ENCODE results near the gene PCAT7.
"Not testable (repeated sequence)": the region's sequence is repeated elsewhere in the genome, so short reads cannot be mapped to it uniquely, and the experiment has no call there.

Gene PCAT7

GRCh38 chr9:94564279-94564678 lies 9.4 kb downstream of the PCAT7 start:
- DNase-seq, result not testable (repeated sequence)

DNA sequence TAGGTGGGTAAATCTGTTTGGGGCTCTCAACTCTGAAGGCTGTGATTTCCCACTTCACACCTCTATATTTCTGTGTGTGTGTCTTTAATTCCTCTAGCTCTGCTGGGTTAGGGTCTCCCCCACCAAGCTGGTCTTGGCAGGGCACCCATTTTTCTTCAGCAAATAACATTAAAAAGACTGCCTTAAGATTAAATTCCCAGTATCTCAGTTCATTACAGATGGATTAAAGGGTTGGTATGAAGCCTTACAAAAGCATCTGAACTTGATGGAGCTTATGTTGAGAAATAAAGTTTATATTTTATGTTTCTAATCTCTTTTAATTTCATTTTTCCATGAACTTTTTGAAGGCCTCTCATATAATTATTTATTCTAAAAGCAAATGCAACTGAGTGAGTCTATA lies 11.7 kb downstream of the PCAT7 start:
- no peak for DNase-seq

DNA sequence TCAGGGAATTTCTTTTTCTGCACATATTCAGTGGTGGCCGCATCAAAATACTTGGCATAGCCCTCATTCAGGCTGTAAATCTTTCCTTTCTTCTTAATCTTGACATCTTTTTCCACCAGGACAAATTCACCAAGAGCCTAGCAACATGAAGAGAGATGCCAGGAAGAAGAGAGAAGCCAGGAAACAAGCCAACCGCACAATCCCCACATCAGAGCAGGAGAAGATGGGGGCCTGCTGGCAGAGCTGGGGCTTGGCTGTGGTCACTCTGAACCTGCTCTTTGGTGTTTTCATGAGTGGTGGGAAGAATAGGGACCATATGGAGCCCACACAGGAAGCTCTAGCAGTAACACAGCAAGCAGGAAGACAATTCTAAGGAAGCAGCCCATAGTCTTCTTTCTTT lies 12.4 kb downstream of the PCAT7 start:
- no peak for DNase-seq

DNA sequence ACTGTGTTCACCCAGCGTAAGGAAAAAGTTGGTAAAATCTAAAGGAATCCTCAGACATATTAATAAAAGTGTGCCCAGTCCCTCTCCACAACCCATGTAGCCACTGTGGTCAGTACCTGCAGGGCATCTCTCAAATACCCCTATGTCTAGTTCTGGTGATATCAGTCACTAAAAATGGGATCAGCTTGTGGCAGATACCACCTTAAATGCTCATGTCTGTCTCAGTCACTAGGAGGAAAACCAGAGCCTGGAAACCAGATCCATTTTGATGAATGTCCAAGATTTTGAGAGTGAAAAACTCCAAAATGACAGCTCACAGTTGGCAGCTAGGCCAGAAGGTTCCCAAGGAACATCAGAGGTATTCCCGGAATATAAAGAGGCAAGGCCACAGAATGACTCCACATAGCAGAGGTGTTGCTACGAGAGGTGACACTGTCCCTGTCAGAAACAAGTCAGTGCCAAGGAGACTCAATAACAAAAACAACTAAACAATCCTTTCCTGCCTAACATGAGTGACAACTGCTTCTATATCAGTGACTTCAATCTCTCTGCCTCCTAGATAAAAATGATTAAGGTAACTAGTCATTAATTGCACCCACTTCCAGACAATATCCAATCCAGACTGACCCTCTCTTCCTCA lies 13.5 kb downstream of the PCAT7 start:
- DNase-seq, result no peak

DNA sequence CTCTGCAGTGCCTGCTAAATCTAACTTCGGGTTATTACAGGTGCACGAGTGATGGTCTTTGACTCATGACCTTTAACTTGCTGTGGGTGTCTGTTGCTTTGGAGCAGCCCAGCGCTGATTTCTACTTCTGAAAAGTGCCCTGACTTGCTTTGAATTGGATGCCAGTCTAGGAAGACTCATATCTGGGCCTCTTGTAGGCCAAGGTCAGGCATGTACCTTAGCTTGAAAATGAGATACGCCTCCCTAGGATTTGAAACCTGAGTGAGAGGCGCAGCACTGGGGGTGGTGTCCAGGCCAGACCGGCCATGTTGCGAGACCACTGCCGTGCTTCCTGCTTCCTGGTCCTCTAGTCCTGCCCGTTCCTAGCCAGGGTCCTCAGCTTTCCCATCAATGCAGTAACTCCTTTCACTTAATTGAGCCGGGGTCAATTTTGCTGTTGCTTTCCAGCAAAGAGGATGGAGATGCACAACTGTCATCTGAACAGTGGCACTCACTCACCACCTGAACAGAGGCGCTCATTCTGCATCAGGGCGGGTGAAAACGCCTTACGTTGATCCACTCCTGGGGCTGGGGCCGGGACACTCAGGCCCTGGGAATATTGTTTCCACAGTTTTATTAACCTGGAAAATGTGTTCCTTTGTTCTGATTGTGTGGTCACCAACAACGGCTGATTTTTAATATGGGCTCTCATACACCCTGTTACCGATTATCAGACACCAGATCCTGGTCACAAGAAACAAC lies 14.3 kb downstream of the PCAT7 start:
- no peak for DNase-seq

GRCh38 chr9:94576131-94576530 lies 21.2 kb downstream of the PCAT7 start:
- DNase-seq, result no peak

DNA sequence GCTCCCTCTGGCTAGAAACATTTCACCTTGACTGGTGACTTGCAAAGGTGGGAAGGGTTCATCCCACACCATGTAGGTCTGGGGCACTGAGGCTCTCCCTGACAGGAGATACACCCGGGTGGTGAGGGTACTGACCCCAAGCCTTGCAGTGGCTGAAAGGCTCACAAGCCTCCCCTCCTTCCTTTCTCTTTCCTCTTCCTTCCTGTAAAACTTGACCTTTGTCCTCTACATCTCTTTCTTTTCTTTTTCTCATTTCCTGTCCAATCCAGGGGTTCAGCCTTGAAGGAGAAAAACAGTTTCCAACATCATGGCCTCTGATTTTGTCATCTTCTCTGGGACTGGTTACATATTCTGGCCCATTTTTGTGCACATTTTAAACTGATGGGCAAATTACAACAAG lies 22.2 kb downstream of the PCAT7 start:
- DNase-seq, result no peak

DNA sequence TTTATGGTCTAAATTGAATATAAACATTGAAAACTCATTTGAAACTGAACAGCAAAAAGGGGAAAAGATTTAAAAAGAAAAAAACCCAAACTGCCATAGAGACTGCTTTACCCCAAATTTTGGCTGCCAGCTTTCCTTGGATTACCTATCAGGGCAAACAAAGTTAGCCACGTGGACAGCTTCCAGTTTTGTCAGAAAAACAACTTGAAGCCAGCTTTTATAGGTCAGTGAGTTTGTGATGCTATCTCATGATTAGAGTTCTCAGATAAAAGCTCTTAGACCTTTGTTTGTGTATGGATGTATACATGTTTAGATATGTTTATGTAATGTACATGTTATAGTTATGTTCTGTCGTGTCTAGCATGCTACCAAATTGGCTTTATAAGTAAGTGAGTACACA lies 22.7 kb downstream of the PCAT7 start:
- DNase-seq, result no peak

- DNase-seq, result no peak
Measured at GRCh38 chr9:94581728-94582127, 26.8 kb downstream of the PCAT7 start.

DNA sequence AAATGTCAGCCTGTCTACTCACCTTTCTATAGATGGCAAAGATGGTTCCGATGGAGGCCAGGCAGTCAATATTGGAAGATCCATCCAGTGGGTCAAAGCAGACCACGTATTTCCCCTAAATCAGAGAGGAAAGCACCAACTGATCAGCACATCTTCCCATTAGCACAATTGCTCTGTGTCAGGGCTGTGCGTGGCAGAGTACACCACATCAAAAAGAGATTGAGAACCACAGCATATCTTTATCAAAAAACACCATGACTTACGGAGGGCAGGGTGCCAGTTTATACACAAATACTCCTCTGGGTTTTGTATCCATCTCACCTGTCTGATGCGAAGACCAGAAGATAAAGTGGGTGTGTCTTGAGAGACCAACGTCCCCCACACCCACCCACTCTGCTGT lies 29.7 kb downstream of the PCAT7 start:
- DNase-seq, result no peak

DNA sequence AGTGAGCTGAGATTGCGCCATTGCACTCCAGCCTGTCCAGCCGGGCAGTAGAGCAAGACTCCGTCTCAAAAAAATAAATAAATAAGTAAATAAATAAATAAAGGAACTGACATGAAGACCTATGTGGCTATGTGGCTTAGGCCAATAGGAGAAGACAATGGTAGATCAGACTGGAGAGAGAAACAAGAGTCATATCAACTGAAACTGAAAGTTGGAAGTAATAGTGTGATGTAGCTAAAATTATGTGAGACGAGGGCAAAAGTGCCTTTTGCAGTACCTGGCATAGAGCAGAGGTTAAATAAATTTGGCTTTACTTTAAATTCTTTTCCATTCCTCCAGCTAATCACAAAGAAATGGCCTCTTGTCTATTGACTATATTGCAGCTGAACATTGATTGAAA lies 31.4 kb downstream of the PCAT7 start:
- DNase-seq, result no peak

- DNase-seq, result no peak
Measured at GRCh38 chr9:94586814-94587213, 31.9 kb downstream of the PCAT7 start.

- DNase-seq, result no peak
Measured at GRCh38 chr9:94588681-94589080, 33.8 kb downstream of the PCAT7 start.

DNA sequence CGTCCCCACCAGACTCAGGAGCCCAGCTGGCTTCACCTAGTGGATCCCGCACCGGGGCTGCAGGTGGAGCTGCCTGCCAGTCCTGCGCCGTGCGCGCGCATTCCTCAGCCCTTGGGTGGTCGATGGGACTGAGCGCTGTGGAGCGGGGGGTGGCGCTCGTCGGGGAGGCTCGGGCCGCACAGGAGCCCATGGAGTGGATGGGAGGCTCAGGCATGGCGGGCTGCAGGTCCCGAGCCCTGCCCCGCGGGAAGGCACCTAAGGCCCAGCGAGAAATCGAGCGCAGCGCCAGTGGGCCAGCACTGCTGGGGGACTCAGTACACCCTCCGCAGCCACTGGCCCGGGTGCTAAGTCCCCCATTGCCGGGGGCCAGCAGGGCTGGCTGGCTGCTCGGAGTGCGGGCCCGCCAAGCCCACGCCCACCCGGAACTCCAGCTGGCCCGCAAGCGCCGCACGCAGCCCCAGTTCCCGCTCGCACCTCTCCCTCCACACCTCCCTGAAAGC lies 36.2 kb downstream of the PCAT7 start:
- DNase-seq, result not testable (repeated sequence)

- DNase-seq, result no peak
Measured at GRCh38 chr9:94591876-94592275, 37.0 kb downstream of the PCAT7 start.

DNA sequence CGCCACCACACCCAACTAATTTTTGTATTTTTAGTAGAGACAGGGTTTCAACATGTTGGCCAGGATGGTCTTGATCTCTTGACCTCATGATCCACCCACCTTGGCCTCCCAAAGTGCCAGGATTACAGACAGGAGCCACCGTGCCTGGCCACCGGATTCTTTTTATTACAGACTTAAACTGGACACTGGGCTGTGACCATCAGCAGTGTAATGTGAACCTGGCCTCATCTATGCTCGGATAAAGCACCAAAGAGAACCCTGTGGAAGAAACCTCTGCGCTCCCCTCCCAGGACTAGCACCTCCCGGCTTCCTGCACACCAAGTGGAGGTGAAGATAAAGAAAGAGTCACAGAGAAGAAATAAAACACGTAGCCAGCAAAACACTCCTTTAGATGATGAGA lies 37.8 kb downstream of the PCAT7 start:
- not testable (repeated sequence) for DNase-seq

DNA sequence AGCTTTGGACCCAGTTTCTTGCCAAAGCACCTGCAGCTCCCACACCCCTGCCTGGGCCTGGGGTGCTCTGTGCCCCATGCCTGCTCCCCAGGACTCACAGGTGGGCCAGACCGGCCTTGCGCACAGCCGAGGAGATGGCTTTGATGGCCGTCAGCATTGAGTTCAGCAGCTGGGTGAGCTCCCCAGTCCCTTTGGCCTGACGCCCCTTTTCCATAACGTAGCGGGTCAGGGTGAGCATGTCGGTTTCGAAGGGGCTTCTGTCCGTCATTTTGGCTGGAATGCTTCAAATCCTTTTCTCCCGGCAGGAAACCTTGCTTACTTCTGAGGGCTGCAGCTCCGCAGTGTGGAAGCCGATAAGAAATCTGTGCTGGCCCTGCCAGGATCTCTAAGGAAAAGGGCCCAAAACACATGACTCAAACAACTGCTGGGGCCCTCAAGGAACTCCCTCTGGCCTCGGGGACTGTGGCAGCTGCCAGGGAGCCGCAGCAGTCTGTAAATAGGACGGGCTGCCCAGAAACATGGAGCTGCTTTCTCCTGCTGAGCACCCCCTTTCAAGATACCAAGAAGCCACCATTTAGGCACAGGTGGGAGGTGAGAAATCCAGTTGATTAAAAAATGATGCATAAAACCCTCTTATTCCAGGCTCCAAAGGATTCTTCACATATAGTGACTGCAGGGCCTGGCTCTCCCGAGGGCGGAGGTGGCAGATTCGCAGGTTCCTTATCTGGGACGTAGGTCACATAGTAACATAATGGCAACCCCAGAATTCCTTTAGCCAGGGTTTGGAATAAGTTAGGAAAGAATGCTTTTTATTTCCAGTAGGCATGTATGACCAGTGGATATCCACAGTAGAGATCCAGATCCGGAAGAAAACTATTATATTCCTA lies 38.8 kb downstream of the PCAT7 start, which contains the start of gene FBP2:
Gene FBP2 (minus strand): TSS at position 366 of the 887 bp plus-strand sequence. CDS start 98 bp downstream, at position 268.
- DNase-seq, result no peak

GRCh38 chr9:94599102-94599501 lies 44.2 kb downstream of the PCAT7 start:
- DNase-seq, result no peak

DNA sequence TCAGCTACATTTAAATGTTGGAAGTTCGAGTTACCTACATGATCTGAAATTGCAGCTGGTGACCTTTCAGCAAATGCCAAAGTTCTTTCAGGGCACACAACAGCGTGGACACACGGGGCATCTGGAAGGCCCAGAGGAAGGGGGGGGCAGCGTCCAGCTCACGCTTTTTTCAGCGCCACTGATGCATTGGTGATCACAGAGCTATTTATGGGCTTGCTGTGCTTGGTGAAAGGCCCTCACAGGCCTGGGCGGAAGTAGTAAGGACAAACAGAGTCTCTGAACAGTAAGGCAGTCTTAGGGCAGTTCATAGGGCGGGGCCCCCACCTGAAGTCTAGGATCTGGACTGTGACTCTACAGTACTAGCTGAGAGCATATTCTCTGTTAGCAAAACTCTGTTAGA lies 45.4 kb downstream of the PCAT7 start:
- no peak for DNase-seq

DNA sequence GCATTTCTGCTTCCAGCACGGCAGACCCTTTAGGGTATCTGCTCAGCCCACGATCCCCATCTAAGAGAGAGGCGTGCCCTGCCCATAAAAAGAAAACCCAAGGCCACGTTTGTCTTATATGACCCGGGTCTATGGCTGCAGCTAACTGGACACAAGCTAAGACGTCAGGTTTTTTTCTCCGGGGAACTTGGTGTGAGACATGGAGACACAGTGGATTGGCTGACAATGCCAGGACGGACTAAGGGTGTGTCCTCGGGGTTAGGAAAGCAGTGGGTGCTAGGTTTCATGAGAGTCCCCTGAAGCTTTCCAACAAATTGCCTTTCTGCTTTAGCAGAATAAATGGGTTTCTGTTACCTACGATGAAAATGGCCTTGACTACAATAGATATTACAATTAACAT lies 45.8 kb downstream of the PCAT7 start:
- no peak for DNase-seq

- no peak for DNase-seq
Measured at GRCh38 chr9:94602666-94603065, 47.8 kb downstream of the PCAT7 start.

DNA sequence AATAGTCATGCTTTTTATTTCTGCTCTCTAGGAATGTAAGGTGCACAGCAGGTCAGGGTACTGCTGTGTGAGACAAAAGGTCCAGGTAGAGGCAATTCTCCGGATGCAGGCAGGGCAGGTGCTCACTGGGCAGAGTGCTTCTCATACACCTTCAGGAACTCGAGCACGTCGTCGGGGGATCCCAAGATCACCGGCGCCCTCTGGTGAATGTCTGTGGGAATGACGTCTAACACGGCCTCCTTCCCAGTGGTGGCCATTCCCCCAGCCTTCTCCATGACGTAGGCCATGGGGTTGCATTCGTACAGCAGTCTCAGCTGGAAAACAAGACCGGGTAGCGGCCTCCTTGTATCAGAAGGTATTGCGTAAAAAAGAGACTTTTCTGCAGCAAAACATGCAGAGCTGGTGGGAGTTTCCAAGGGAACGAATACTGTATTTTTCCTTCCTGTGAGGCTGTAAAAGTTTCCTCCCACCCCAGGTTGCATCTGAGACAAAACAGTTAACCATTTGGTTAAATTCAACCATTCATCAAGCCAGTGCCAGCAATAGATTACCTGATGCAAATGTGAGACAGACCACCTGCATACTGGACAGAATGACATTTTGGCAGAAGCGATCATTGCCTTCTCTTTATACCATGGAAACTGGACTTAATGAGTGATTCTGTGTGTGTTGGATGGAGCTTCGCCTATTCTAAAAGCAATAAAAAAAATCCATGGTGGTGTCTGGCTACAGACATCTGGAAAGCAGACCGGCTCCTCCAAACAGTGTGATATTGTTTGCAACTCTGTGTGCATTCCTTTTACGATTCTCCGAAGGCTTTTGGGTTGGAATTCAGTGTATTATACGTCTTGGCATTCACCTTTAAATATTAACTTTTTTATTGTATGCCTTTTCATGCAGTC lies 48.6 kb downstream of the PCAT7 start:
- DNase-seq, result peak; percentile 73
